SU-DHL-6 (cell line): Measurements from ENCODE around the gene SLC35B2.

Experiments
- H2AFZ ChIP-seq: fragments of 200-600 bp; sonication (generic); 2 replicates; pipeline ENCODE4 v1.6.1; 2014; ENCODE audit warnings: low read depth, mild to moderate bottlenecking, moderate library complexity, mixed read lengths, antibody characterized with exemption, low read length; ENCODE audit not compliant: severe bottlenecking
- H3F3A ChIP-seq: fragments of 200-600 bp; shearing (Covaris generic); 2 replicates; pipeline ENCODE4 v1.6.0; 2016; ENCODE audit warnings: antibody characterized with exemption, mild to moderate bottlenecking; ENCODE audit not compliant: insufficient read depth
- H3K27ac ChIP-seq: fragments of 200-600 bp; sonication (generic); 2 replicates; pipeline ENCODE4 v1.5.1; 2016; ENCODE audit warnings: low read depth, mild to moderate bottlenecking, low read length, moderate library complexity, mixed read lengths
- H3K27me3 ChIP-seq: fragments of 200-600 bp; sonication (generic), shearing (Covaris generic); 2 replicates; pipeline ENCODE4 v1.6.0; 2014; ENCODE audit warnings: mild to moderate bottlenecking, low read length
- H3K36me3 ChIP-seq: fragments of 200-600 bp; sonication (generic); 2 replicates; pipeline ENCODE4 v1.6.1; 2014; ENCODE audit warnings: mild to moderate bottlenecking, low read length, mixed read lengths
- H3K4me2 ChIP-seq: fragments of 300-600, 200-600 bp; shearing (Covaris generic), sonication (generic); 2 replicates; pipeline ENCODE4 v1.6.0; 2014; ENCODE audit warnings: low read length, low read depth, mild to moderate bottlenecking; ENCODE audit not compliant: poor library complexity, severe bottlenecking
- H3K4me3 ChIP-seq: fragments of 200-600 bp; sonication (generic); 2 replicates; pipeline ENCODE4 v1.5.1; 2014; ENCODE audit warnings: antibody characterized with exemption, low read length, mild to moderate bottlenecking, mixed read lengths; ENCODE audit not compliant: insufficient read depth, poor library complexity, severe bottlenecking
- H3K79me2 ChIP-seq: fragments of 200-600 bp; sonication (generic); 2 replicates; pipeline ENCODE4 v1.6.1; 2014; ENCODE audit warnings: mild to moderate bottlenecking, low read length, moderate library complexity; ENCODE audit not compliant: insufficient read depth
- H3K9ac ChIP-seq: fragments of 200-600 bp; sonication (generic); 2 replicates; pipeline ENCODE4 v1.7.0; 2014; ENCODE audit warnings: mild to moderate bottlenecking, low read length
- H3K9me2 ChIP-seq: fragments of 200-600 bp; sonication (generic); replicated peaks from 2 replicates; pipeline ENCODE4 v1.6.1; 2014; ENCODE audit warnings: low read length; ENCODE audit not compliant: insufficient read depth
- H3K9me3 ChIP-seq: fragments of 200-600 bp; sonication (generic); 2 replicates; pipeline ENCODE4 v1.6.1; 2014; ENCODE audit warnings: low read length, mixed read lengths; ENCODE audit not compliant: insufficient read depth
- H4K20me1 ChIP-seq: fragments of 200-600 bp; sonication (generic); 2 replicates; pipeline ENCODE4 v1.6.1; 2014; ENCODE audit warnings: low read depth, mild to moderate bottlenecking, antibody characterized with exemption, low read length, moderate library complexity, mixed read lengths
- EZH2phosphoT487 ChIP-seq: fragments of 200-600 bp; sonication (generic), shearing (Covaris generic); conservative IDR thresholded peaks from 2 replicates; pipeline ENCODE4 v1.6.1; 2018; ENCODE audit warnings: mild to moderate bottlenecking, antibody characterized with exemption, low read length, moderate library complexity, mixed read lengths
- TF ChIP-seq, protein P1 (sequence below): fragments of 200-600 bp; sonication (generic); IDR thresholded peaks from one replicate; pipeline ENCODE4 v1.5.1; 2017; ENCODE audit warnings: antibody characterized with exemption, mild to moderate bottlenecking, low read length, moderate library complexity; ENCODE audit not compliant: insufficient read depth, poor library complexity, severe bottlenecking

Gene SLC35B2

DNA sequence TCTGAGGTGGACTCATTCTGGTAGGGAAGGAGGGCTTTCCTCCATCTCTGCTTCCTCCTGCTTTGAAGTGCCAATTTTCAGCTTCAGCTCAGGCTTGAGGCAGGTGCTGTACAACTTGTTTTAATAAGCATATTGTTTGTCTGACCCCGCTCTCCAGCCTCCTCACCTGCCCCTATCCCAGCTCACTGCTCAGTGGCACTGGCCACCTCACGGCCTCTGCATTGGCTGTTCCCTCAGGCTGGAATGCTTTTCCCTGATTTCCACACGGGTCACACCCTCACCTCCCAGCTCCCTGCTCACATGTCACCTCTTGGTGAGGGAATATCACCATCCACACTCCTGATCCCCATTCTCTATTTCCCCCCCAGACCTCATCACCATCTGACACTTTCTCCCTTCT is 41.5 kb upstream of the SLC35B2 start:
- Histone ChIP-seq H3K9me3 (no peaks in the 10 kb centered on the region), H3K36me3 (no peaks in the 10 kb centered on the region)

DNA sequence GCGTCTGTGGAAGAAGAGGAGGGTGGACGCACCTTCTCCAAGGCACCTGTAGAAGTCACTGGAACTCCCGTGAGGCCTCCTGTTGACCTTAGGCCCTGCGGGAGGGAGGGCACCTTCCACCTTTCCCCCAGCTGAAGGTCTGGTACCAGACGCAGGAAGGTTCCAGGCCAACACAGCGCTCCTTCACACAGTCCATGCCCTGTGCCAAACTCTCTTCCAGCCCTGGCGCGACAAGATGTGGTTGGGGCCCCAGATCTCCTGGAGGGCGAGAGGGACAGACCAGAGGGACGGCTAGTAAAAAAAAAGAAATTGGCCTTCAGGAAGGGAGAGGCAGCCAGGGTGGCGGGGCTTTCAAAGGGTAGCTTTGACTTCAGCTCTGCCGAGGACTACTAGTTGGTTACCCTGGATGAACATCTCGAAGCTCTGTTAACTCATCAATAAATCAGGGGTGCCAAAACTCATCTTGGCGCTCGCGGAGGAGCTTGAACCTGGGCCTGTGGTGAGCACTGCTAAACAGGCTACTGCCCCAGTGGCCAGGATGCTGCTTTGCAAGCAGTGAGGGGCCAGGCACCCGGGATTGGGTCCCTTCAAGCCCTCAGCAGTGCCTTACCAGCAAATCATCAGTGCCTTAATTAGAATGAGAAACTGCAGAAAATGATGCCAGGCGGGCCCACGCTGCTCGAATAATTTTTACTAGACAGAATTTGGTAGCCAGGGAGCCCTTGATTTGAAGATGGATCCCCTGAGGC is 40.9 kb upstream of the SLC35B2 start:
- H3K79me2 ChIP-seq = no peaks in the 10 kb centered on the region
- TF ChIP-seq, protein P1, sequence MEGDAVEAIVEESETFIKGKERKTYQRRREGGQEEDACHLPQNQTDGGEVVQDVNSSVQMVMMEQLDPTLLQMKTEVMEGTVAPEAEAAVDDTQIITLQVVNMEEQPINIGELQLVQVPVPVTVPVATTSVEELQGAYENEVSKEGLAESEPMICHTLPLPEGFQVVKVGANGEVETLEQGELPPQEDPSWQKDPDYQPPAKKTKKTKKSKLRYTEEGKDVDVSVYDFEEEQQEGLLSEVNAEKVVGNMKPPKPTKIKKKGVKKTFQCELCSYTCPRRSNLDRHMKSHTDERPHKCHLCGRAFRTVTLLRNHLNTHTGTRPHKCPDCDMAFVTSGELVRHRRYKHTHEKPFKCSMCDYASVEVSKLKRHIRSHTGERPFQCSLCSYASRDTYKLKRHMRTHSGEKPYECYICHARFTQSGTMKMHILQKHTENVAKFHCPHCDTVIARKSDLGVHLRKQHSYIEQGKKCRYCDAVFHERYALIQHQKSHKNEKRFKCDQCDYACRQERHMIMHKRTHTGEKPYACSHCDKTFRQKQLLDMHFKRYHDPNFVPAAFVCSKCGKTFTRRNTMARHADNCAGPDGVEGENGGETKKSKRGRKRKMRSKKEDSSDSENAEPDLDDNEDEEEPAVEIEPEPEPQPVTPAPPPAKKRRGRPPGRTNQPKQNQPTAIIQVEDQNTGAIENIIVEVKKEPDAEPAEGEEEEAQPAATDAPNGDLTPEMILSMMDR = no peak
- TF ChIP-seq EZH2phosphoT487 = no peak
- no peaks in the 10 kb centered on the region for H3F3A ChIP-seq
- H4K20me1 ChIP-seq = no peaks in the 10 kb centered on the region
- H3K9me3 ChIP-seq = no peaks in the 10 kb centered on the region
- no peaks in the 10 kb centered on the region for H3K27me3 ChIP-seq
- no peak overlapping the region for H3K27ac ChIP-seq
- H3K36me3 ChIP-seq = no peaks in the 10 kb centered on the region
- no peak overlapping the region for H3K9ac ChIP-seq
- H3K9me2 ChIP-seq = no peaks in the 10 kb centered on the region
- H3K4me2 ChIP-seq = no peak overlapping the region
- no peak overlapping the region for H2AFZ ChIP-seq
- H3K4me3 ChIP-seq = no peak overlapping the region

More for the DNA sequence above, 41.5 kb upstream of the SLC35B2 start:
- Histone ChIP-seq H3F3A (no peaks in the 10 kb centered on the region), H3K4me3 (no peak overlapping the region), H3K9ac (no peak overlapping the region), H3K79me2 (no peaks in the 10 kb centered on the region), H3K9me2 (no peaks in the 10 kb centered on the region), H3K27me3 (no peaks in the 10 kb centered on the region), H3K4me2 (no peak overlapping the region), H4K20me1 (no peaks in the 10 kb centered on the region), H3K27ac (no peak overlapping the region), H2AFZ (no peak overlapping the region)
- TF ChIP-seq EZH2phosphoT487 = no peak
- TF ChIP-seq, protein P1 = no peak

DNA sequence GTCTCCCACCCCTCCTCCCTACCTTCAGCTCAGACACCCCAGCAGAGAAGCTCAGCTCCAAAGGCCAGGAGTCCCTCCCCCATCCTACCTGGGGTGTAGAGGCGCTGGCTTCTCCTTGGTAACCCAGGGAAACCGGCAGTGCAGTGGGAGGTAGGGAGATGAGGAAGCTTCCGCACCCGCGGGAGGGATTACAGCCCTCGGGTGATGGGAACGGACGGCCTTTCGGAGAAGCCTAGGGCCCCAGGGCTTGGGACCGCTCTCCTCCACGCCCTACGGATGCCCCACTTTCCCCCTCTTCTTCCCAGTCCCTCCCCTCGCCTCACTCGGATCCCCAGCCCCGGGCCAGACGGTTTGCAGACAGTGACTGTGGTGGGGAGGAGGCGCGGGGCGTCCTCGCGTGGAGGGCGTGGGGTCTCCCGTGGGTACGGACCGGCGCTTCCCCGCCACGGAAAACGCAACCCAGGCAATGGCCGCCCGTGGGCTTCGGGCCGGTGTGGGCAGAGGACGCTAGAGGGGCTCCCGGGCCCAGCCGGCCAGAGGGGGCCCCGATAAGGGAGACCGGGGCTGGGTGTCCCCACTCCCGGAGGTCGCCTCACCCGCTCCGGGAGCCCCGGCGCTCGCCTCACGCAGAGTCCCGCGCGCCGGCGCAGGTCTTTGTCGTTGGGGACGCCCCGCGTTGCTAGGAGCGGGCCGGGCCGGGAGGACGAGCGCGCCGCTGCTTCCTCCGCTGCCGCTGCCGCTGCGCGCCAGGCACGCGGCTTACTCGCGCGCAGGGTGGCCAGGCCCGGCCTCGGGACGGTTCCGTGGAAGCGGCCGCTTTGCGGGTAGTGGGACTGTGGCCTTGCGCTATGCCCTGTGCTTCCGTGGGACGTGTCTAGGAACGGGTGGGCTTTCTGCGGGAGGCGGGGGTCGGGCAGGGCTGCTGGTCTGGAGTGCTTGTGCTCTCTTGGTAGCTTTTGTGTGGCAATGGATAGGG is 40.0 kb upstream of the SLC35B2 start:
- H3K9me3 ChIP-seq = no peaks in the 10 kb centered on the region
- no peaks in the 10 kb centered on the region for H3K36me3 ChIP-seq
- H3K27ac ChIP-seq = no peak overlapping the region
- no peaks in the 10 kb centered on the region for H4K20me1 ChIP-seq
- TF ChIP-seq, protein P1 = no peak
- TF ChIP-seq EZH2phosphoT487 = no peak
- H3K4me3 ChIP-seq = no peak overlapping the region
- H3K79me2 ChIP-seq = no peaks in the 10 kb centered on the region
- H3K9me2 ChIP-seq = no peaks in the 10 kb centered on the region
- H3F3A ChIP-seq = no peaks in the 10 kb centered on the region
- H3K4me2 ChIP-seq = no peak overlapping the region
- H2AFZ ChIP-seq = no peak overlapping the region
- H3K9ac ChIP-seq = no peak overlapping the region
- no peaks in the 10 kb centered on the region for H3K27me3 ChIP-seq
